Activated CD4-positive, CD25-positive, alpha-beta regulatory T cell (primary cell): ENCODE measurements around the gene ATP2C1.

Experiments
- DNase-seq, 4 experiments: peaks; one replicate each; lab custom pipeline; 2025; lab: John Stamatoyannopoulos, UW

The ATP2C1 gene

DNA sequence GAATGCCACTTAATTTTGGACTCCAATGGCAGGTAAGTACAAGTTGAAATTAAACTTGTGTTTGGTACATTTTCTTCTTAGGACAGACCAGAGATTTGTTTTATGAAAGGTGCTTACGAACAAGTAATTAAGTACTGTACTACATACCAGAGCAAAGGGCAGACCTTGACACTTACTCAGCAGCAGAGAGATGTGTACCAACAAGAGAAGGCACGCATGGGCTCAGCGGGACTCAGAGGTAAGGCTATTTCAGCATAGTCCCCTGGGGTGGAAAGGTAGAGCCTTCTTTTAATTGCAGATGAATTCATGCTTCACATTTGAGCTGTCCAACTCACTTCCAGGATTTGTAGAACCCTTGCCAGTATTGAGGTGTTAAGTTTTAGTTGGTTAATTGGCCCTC is 81.4 kb downstream of the ATP2C1 start:
- no peak for DNase-seq

- no peak for DNase-seq
These were observed 82.8 kb downstream of the ATP2C1 start for GRCh38 chr3:130976706-130977105.

DNA sequence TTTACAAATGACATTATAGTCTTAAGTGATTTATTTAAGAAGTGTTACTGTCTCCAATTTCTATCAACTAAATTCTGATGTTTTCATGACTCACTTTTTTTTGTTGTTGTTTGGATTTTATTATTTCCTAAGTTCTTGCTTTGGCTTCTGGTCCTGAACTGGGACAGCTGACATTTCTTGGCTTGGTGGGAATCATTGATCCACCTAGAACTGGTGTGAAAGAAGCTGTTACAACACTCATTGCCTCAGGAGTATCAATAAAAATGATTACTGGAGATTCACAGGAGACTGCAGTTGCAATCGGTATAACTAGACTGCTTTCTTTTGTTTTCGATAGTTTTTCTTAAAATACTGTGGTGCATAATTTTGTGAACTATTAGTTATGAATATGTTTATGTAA is 85.2 kb downstream of the ATP2C1 start:
- DNase-seq, result no peak

DNA sequence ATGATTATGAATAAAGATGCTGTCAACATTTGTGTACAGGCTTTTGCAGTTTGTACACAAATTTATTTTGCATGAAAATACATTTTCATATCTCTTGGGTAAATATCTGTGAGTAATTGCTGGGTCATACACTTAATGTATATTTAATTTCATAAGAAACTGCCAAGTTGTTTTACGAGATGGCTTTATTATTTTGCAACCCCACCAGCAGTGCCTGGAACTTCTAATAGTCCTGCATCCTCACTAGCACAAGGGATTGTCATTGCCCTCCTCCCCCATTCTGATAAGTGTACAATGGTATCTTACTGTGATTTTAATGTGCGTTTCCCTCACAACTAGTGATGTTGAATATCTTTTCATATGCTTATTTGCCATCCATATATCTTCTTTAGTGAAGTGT is 87.6 kb downstream of the ATP2C1 start:
- no peak for DNase-seq

DNA sequence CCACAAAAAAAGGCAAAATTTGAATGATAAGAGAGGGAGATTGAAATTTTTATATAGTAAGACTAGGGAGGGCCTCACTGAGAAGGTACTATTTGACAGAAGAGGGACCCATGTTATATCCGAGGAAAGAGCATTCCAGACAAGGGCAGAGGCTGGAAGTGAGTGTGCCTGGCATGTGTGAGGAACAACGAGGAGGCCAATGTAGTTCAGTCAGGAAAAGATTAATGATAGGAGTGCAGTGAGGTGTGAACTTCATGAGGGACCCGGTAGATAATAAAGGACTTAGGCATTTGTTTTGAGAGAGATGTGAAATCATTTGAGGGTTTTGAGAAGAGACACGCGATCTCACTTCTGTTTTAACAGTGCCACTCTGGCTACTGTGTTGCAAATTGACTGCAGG is 96.4 kb downstream of the ATP2C1 start:
- no peak for DNase-seq

DNA sequence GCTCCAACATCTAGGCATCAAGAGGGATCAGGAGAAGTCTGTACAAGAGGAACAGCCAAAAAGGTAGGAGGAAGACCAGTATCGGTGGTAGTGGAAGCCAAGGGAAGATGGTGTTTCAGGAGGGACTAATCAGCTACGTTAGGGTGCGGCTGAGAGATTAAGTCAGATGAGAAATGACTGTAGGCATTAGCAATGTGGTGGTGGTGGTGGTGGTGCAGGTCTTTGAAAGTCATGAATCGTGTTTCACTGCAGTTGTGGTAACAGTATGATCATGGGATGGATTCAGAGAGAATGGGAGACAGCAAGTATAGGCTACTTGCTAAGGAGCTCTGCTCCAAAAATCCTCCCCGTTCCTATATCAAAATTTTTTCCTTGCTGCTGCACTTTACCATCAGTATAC is 97.2 kb downstream of the ATP2C1 start:
- DNase-seq, result no peak

GRCh38 chr3:130992344-130992743 is 98.5 kb downstream of the ATP2C1 start:
- DNase-seq, result no peak

DNA sequence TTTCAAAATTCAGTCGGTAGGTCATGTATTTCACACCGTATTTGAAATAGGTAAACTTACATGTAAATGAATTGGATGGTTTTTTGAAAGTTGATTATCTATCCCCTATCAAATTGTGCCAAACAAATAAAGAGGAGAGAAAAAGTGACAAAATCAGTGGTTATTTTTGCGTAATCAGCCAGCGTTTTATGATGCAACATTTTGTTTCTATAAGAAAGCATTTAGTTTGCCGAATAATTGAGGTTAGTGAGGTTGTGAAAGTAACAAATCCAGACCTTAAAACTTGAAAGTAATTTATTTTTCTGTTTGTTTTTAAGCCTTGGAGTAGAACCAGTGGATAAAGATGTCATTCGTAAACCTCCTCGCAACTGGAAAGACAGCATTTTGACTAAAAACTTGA is 103.4 kb downstream of the ATP2C1 start:
- no peak for DNase-seq

- no peak for DNase-seq
These were observed 107.2 kb downstream of the ATP2C1 start for GRCh38 chr3:131001071-131001470.

- DNase-seq, result no peak
These were observed 110.7 kb downstream of the ATP2C1 start for GRCh38 chr3:131004603-131005002.

DNA sequence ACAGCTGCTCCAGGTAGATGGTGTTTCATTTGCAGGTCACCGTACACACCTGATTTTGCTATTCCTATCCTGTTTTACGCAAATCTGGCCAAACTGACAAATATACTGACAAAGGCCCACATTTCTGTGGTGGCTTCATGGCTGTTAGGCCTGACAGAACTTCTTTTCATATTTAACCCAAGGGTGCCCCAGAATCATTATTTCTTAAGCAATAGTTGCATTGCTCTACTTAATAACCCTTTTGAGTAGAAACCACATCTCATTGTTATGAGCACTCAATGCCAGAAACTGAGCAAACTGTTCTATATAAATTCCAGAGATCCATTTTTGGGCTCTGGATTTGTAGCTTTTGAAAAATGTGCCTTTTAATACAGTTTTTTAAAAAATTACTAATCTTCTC is 113.4 kb downstream of the ATP2C1 start:
- DNase-seq, result no peak

DNA sequence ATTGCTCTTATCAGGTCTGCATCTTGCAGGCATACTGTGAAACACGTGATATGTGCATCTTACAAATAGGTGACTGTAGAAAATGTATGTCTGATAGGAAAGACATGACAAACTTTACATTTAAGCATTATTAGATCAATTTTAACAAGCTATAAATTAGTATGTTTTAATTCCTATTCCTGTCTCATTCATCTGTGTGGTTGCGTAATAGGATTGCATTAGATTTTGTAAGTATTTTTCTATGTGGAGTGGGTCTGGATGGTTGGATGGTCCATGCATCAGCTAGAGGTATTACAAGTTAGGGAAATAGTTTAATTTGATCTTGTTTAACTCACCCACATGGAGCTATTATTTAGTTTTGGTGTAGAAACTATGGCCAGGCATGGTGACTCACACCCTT is 113.9 kb downstream of the ATP2C1 start:
- DNase-seq, result no peak

GRCh38 chr3:131008326-131008725 is 114.4 kb downstream of the ATP2C1 start:
- no peak for DNase-seq

DNA sequence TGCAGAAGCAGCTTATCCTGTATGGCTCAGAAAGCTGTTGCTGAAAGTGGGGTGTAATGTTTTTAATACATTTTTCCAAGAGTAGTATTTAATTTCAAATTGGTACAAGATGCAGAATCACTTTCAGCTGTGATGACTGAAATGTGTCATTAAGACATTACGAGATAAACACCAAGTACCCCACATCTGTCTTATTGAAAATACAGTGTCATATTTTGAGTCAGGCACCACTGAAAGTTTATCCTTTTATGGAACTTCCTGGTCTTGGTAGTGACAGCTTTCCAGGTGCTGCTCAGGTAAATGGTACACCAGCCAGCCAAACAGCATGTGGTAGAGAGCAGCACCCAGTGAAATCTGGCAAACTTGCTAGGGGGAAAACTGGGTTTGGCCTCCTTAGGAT is 115.8 kb downstream of the ATP2C1 start:
- no peak for DNase-seq

- DNase-seq, result no peak
These were observed 125.1 kb downstream of the ATP2C1 start for GRCh38 chr3:131018970-131019369.

DNA sequence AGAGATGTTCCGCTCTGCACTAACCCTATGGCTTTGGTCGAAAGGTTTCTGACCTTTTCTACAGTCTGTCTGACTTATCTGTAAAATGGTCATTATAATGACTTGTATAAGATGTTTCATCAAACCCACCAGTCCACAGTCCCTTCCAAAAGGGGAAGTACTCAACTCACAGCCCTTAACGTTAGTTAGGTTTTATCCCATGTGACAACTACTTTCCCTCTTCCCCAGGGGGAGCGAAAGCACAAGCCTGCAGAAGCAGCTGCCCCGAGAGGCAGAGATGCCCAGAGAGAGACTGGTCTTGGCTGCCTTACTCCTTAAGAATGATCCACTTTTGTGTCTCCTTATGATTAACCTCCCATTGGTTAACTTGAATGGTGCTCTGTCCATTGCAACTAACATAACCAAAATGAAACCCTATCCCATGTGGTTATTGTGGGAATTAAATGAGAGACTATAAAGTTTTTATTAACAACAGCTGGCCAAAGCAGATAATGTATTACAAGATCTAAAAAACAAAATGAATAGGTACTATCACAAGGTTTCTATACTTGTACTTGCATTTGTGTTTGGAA is 126.3 kb downstream of the ATP2C1 start:
- DNase-seq, result no peak

DNA sequence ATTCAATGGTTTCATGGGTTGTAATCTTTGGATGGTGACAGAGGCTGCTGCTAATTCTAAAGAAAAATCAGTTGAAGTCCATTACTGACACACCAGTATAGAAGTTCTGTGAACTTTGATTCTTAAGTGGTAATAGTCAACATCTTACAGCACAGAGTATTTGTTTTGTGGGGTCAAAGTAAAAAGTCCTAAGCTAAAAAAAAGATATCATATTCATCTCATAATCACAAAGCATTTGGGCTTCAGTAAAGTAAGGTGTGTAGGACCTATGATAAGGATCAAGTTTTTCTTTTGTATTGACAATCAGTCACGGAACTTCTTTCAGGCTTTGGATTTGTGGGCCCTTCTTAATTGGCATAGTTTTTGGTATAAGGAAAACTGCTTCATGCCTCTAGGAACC is 131.7 kb downstream of the ATP2C1 start:
- no peak for DNase-seq

DNA sequence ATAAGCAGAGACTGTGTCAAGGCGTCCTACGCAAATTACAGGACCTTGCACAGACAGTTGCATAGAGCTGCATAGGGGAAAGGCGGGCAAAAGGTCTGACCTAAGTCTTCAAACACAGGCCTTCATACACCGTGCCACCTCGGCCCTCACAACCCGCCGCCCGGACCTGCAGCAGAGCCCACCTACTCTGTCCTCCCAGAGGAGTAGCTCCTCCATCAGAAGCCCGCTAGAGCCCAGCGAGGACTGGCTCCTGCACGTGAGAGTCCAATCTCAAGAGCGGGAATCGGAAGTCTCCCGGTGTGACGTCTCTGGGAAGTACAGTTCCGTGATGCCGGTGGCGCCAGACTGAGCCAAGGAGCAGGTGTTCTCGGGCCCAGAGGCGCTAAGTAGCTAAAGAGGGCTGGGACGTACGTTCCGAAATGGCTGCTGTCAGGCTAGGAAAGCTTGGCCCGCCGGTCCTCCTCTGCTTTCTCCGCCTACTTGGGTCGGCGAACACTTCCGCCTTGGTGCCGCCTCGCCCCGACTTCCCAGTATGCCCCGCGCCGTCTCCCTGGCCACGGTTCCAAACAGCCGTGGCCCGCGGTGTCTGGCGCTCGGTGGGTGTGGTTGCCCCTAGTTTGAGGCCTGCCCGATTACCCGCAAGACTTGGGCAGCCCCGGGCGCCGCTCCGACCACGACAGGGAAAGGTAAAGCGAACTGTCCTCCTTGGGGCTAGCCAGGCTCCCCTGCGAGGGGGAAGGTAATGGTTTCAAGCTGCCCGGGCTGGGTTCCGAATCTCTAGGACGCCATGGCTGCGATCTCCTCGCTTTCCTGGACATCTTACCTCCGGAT is 132.7 kb downstream of the ATP2C1 start, which contains the start of the genes ASTE1 and NEK11:
Gene ASTE1, minus strand, starts transcription at position 505 of the 831 bp plus-strand sequence. CDS start 1,519 bp downstream, outside the sequence.
Gene NEK11, plus strand, starts transcription at position 557 of the 831 bp plus-strand sequence. CDS start 2,832 bp downstream, outside the sequence.
- DNase-seq, result peak; percentile 71 to 86 (median 83)

DNA sequence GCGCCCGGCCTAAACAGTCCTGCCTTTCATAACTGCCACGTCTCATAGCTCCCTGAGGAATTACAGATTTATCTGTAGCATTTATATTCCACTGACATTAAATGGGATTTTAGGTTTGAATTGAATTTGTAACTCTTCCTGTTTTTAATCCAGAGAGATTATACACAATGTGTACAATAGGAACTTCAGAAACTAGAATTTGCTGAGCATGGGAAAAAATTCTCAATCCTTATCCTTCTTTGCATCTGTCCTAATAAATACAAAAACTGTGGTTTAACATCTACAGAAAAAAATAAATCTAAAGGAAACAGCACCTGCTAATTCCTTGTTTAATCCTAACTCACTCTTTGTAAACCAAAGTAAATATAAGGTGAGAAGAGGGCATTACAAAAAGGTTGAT is 135.0 kb downstream of the ATP2C1 start:
- no peak for DNase-seq

GRCh38 chr3:131031660-131032059 is 137.8 kb downstream of the ATP2C1 start:
- DNase-seq, result no peak

DNA sequence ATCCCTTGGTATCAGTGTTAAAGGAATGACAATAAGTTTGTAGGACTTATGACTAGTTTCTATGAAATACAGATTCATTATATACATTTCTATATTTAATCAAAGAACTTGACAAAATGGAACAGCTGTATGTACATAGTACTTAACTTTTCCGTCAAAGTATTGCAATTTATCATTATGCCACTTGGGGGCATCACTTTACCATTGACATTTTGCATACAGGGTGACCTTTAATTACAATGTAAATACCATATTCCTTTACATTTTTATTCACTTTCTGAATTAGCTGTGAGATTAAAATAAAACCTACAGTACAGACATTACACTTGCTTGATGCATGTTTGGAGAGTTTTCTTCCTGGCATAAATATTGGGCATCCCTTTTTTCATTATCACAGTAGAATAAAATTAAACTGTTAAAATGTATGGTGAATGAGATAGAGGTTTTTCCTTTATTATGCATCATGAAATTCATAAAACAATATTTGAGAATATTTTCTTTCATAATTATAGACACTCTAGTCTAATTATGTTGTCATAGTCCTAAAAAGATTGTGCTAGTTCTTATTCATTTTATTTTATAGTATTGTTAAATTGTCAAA is 139.7 kb downstream of the ATP2C1 start:
- no peak for DNase-seq

DNA sequence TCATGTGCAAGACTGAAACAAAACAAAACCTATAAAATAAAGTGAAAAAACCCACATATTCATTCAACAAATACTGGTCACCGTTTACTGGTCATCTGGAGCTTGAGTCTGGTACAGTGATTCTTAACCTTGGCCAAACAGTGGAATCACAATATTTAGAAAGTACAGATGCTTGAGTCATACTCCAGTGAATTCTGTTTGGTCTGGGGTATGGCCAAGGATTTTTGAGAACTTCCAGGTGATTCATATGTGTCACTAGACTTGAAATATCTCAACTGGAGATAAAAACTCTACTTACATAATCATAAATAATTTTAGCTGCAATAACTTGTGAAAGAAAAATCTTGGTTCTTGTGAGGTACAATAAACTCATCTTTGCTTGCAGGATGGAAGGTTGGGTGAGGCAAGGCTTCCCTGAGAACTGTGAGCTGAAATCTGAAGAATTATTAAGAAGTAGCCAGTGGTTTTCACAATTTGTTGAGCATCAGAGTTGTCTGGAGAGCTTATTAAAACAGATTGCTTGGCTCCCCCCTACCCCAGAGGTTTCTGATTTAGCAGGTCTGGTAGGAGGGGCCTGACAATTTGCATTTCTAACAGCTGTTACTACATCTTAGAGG is 142.4 kb downstream of the ATP2C1 start:
- DNase-seq, result no peak

DNA sequence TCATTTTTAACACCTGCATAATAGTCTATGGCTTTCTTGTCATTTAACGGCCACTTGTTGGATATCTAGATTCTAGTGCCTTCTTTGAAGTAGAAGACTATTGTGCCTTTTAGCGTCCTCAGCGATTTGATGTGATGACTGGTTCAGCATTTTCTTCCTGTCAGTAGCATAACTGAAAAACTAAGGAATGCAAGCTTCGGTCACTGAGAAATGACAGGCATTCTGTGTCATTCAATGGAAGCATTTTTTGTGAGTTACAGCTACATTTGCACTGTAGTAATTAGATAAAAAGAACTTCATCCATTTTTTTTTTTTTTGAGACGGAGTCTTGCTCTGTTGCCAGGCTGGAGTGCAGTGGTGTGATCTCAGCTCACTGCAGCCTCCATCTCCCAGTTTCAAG is 143.1 kb downstream of the ATP2C1 start:
- DNase-seq, result no peak
